ENCODE data around the gene WWTR1.

DNA sequence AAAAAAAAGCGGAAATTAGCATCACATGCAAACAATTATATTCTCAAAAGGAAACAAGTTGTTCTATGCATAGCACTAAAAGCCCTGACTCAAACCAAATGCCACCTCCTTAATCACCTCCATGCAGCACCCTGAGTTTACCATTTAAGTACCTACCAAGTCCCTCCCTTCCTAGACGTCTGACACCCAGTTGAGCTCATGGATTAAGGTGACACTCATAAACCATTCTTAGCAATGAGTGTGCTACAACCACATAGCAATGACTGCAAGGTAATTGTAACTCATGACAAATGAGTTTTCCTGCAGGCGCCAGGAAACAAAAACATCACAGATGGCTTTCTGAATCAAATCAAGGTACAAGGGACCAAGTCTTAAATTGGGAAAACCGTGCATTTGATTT, 32.0 kb downstream of the WWTR1 start:
- TF ChIP-seq POLR2A (IDR thresholded peaks at IDR 0.05; ENCODE audit: low read depth, low read length) (no peak), POLR2AphosphoS5 (IDR thresholded peaks at IDR 0.05; ENCODE audit: low read depth, low read length) (no peak), TAF1 (IDR thresholded peaks at IDR 0.05; ENCODE audit: low read depth, low read length) (no peak), POU2F2 (IDR thresholded peaks at IDR 0.05; ENCODE audit: low read depth, low read length) (no peak), SPI1 (IDR thresholded peaks at IDR 0.05; ENCODE audit: low read depth, low read length) (no peak)

All from GM12891 (cell line).